IPS DF 4.7 (cell line): ENCODE results near the gene SERPINA3.
"Not testable (repeated sequence)": the region's sequence is repeated elsewhere in the genome, so short reads cannot be mapped to it uniquely, and the experiment has no call there.

Experiments used
- DNase-seq: peaks from one replicate; pipeline ENCODE4 v3.0.0-alpha.2; 2013; ENCODE audit warnings: low spot score; ENCODE audit errors: extremely low read depth

Gene SERPINA3

DNA sequence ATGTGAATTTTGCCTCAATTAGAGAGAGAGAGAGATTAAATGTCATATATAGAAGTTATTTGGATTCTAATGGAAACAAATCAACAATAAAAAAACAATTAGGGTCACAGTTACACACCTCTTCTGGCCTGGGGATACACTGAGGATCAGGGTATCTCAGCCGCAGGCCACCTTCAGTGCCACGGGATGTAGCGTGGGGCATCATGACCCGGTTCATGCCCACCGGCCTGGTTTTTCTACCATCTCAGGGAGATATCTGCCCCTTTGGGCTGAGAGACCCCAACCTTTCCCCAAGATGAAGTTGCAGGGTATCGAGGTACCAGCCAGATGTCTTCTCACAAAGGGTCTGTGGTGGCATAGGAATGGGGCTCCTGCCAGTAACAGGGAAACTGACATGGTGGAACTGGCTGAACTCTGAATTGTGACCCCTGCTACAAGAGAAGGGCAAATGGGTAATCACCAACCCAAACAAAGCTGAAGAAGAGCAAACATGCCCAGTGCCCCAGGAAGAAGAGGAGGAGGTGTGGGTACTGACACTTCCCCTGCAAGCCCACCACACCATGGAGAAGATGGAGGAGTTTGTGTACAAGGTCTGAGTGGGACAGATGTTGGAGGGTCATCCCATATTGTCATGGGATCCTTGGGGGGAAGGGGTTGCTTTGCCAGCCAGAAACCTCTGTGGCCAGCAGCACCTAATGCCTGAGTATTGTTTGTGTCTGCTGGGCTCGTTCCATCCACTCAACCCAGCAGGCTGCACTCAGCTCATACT is 19.5 kb downstream of the SERPINA3 start:
- no peak for DNase-seq

DNA sequence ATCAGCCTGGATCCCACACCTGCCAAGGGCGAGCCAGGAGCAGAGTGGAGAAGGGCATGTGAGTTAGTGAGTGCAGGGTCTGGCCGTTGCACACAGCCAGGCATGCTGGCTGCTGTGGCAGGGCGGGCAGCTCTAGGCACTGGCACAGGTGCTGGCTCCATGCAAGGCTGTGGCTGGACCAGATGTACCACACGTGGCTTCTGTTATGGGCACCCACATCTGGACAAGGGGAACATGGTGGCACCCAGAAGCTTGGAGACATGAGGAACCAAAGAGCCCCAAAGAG is 20.1 kb downstream of the SERPINA3 start:
- no peak for DNase-seq

DNA sequence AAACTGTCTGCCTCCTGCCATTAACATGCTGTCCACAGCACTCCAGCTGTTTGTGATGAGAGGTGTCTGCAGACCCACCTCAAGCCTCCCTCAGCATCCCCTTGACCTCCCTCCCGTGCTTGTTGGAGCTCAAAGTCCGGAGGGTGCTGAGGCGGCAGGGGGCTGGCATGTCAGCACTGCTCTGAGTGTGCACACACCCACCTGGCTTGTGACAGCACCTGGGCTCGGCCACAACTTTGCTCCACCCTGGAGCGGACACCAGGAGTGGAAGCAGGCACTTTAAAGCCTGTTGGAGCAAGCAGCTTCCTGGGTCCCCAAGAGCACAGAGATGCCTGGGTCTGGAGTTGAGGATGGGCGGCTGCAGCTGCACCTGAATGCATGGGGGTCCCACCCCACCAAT is 20.9 kb downstream of the SERPINA3 start:
- no peak for DNase-seq

DNA sequence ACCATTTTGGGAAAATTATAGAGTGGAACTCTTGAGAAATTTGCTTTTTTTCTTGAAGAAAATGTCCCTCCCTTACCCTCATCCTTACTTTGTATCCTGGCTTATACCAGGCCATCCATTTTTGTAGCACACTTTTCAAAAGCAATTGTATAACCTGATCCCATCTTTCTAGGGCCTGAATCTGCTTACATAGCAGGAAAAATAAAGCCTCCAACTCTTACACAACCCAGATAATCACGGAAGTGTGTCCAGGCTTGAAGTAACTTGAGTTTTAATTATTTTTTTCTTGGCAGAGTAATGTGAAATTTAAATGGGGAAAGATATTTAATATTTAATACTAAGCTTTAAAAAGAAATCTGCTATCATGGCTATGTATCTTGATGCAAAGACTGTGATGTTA is 23.0 kb downstream of the SERPINA3 start:
- DNase-seq = no peak

DNA sequence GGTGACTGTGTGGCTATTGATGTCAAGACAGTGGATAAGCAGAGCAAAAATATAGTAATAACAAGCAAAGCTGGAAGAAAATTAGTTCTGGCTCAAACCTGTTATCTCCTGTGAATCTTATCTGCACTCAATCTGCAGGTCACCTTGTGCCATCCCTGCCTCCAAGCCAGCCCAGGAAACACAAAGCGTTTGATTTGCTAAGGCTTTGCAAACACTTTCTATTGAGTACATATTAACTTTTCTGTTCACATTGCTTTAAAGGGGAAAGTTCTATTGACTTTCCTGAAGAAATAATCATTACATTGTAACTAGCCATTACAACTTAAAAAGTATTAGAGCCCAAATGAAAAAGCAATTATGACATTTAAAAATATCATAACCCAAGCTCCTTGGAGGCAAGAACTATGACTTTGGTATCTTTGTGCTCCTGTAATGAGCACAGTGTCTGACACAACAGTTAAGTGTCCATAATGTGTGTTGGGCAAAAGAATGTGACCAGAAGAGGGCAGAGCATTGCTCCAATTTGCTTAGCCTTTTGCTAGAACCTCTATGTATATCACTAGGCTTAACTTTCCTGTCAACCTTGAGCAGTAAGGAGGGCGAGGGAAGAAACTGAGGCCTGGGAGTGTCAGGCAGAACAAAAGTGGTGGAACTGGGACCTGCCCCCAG is 24.7 kb downstream of the SERPINA3 start:
- DNase-seq = peak; percentile 7

DNA sequence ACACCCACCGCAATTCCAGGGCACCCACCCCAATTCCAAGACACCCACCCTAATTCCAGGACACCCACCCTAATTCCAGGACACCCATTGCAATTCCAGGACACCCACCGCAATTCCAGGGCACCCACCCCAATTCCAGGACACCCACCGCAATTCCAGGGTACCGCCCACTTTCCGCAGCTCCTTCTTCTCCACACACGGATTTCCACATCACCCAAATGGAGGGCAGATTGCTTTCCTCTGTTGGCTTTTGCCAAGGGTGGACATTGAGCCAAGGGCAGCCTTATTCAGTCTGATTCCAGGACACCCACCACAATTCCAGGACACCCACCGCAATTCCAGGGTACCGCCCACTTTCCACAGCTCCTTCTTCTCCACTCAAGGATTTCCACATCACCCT is 25.6 kb downstream of the SERPINA3 start:
- DNase-seq = not testable (repeated sequence)

DNA sequence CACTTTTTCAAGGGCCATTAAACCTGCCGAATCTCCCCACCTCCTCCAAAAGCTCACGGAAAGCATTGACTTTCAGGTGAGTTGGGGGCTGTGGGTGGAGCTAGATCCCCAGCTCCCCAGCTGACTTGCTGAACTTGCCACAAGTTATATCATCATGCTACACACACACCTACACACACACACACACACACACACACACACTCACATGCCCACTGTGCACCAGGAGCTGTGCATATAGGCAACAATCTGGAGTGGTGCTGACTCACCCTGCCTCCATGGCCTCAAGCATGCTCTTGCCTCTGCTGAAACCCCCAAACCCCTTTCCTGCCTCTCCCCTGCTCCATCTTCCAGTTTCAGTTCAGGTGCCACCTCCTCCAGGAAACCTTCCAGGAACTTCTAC is 26.1 kb downstream of the SERPINA3 start:
- no peak for DNase-seq

DNA sequence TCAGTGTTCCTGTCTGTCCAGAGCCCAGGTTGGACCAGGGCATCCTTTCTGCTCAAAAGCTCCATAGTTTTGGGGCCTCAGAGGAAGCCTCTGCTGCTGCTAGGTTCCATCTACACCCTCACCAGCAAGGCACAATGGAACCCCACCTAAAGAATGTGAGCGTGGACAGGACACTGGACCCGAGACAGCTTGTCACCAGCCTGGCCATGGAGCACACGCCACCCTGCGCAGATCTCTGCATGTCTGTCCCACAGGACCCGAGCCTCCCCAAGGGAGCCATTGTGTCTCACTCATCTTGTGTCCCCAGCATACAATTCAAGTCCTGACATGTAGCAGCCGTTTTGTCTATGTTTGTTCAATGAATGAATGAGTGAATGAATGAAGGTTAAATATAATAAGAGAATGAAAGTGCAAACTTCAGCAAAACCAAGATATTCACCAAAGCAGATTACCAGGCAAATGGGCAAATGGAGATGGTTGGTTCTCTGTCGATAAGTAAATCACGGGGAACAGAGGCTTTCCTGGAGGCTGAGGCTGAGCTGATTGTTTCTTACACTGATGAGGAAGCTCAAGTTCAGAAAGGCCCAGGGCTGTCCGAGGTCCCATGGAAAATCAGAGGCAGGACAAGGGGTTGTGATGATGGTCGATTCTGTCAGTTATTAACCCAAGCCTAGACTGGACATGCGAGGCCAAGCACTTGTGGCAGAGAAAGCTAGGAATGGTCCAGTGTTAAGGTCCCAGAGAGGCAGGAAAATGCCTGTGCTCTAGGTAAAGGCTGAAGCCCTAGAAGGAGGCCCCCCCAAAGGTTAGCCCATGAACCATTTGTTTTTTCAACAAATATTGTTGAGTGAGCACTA is 27.0 kb downstream of the SERPINA3 start:
- no peak for DNase-seq

DNA sequence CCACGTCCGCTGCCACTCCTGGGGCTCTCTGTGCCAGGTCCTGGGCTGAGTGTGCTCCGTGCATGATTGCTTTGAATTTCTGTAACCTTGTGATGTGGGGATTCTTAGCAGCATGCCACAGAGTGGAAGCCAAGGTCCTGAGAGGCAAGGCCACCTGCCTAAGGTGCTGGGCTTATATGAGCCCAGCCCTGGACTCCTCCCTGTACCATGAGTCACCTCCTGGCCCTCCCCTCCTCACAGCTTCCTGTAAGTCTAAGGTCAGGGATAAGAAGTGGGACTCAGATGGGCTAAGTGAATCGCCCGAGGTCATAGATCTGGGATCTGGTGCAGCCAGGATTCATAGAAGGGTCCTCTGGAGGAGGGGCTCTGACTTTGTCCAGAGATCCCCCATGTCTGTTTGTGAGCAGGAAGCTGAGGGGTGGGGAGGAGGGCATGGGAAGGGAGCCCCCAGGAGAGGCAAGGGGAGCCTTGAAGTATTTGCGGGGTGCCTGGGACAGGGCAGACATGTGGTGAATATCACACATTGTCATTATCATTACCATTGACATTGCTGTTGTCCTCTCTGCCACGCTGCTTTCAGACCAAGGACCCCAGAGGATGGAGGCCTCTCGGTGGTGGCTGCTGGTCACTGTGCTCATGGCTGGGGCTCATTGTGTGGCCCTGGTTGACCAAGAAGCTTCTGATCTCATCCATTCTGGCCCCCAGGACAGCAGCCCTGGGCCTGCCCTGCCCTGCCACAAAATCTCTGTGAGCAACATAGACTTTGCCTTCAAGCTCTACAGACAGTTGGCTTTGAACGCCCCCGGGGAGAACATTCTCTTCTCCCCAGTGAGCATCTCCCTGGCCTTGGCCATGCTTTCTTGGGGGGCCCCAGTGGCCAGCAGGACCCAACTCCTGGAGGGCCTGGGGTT is 28.8 kb downstream of the SERPINA3 start:
- no peak for DNase-seq

DNA sequence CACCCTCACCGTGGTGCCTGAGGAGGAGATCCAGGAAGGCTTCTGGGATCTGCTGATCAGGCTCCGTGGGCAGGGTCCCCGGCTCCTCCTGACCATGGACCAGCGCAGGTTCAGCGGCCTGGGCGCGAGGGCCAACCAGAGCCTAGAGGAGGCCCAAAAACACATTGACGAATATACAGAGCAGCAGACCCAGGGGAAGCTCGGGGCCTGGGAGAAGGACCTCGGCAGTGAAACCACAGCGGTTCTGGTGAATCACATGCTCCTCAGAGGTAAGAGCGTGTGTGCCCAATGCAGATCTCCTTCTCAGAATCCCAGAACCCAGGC is 29.4 kb downstream of the SERPINA3 start:
- DNase-seq = no peak

DNA sequence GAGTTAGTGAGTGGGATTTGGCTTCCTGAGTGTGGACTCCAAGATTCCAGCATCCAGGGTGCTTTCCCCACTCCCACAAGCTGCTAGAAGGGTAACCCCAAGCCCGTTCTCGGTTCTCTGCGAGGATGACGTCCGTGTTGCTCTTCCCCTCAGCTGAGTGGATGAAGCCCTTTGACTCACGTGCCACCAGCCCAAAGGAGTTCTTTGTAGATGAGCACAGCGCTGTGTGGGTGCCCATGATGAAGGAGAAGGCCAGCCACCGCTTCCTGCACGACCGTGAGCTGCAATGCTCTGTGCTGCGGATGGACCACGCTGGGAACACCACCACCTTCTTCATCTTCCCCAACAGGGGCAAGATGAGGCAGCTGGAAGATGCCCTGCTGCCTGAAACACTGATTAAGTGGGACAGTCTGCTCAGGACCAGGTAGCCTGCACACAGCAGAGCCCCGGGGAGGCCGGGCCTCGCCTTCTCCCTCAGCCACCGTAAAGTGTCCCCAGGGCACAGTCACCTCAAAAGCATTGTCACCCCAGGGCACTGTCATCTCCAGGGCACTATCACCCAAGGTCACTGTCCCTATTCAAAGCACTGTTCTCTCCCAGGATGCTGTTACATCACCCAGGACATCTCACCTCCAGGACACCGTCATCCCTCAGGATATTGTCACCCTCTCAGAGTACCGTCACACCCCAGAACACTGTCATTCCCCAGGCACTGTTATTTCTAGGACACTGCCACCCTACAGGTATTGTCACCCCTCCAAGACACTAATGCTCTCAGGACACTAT is 31.3 kb downstream of the SERPINA3 start:
- DNase-seq = no peak

DNA sequence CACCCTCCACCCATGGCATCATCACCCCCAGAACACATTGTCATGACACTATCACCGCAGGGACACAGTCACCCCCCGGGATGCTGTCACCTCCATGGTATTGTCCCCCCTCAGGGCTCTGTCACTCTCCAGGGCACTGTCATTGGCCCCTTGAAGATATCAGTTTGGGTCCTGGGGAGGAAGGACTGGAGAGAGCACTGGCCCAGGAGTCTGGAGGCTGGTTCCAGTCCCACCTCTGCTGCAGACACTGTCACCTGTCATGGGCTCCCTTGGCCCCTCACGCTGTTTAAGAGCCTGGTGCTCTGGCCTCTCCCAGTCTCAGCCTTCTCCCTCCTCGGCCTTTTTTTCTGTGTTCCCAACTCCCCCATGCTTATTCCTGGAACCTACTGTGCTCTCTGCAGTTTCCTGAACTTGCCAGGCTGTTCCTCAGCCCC is 31.9 kb downstream of the SERPINA3 start:
- no peak for DNase-seq

DNA sequence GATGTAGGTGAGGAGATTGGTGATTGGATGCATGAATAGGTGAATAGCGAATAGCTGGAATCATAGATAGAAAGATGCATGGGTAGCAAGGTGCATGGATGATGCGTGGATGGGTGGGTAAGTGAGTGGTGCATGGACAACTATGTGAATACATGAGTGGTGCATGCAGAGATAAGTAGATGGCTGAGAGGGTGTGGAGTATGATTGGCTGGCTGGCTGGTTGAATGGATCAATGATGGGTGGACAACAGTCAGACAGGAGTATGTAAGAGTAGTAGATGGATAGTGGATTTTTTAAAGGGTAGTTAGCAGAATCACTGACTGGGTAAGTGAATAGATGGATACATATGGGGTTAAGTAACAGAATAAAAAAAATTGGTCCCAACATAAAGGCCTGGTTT is 33.9 kb downstream of the SERPINA3 start:
- DNase-seq = no peak

DNA sequence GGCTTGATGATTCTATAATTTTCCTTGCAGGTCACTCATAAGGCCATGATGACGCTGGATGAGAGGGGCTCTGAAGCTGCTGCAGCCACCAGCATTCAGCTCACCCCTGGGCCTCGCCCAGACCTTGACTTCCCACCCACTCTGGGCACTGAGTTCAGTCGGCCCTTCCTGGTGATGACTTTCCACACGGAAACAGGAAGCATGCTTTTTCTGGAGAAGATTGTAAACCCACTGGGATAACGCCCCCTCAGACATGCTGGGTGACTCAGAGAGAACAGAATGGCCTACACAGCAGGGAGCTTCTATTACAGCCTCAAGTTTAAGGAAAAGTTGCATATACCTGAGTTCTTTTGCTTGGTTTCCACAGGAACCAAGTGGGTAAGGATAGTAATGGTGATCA is 34.3 kb downstream of the SERPINA3 start:
- DNase-seq = no peak

DNA sequence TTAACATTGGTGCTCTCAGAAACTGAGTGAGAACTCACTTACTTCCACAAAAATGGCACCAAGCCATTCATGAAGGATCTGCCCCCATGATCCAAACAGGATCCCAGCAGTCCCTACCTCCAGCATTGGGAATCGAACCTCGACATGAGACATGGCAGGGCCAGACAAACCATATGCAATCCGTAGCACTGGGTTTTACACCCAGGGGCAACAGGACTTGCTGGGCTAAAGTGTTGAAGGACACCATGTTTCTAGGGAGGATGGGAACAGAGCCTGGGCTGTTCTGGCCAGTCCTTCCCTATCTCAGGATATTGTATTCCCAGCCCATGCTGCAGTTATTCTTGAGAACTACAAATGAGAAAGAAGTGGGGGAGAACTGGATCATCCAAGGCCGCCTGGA is 36.6 kb downstream of the SERPINA3 start:
- DNase-seq = no peak

DNA sequence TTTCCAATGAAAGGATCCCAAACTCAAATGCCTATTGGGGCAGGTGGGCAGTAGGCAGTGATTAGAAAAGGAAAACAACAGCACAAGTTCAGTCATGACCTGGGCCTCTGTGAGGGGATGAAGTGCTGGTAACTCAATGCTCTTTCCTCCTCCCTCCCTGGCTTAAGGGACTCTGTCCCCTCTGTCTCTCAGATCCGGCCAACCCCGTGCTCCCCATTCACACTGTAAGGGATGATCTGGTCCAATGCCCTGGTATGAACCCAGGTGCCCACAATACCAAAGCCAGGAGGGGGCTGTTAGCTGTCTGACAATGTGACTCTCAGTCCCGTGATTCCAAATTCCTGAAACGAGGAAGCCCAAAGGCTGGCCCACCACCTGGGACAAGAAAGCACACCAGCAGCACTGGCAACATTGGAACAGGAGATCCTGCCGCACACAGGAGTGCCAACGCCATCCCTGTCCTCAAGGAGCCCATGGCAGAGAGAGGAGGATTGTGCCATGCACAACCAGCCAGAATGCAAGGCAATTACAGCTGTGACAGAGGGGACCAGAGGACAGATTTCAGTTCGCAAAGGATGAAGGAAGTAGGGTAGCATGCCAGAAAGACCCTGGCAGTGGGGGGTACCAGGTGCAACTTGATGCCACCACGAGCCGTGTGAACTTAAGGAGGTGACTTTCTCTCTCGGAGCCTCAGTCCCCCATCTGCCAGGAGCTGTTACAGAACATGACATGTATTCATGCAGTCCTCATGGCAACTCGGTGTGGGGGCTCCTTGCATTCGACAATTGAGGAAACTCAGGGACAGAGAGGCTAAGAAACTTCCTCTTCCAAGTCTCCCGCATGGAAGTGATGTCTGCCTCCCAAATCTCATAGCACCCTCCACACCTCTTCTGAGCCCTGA is 37.6 kb downstream of the SERPINA3 start:
- DNase-seq = no peak

DNA sequence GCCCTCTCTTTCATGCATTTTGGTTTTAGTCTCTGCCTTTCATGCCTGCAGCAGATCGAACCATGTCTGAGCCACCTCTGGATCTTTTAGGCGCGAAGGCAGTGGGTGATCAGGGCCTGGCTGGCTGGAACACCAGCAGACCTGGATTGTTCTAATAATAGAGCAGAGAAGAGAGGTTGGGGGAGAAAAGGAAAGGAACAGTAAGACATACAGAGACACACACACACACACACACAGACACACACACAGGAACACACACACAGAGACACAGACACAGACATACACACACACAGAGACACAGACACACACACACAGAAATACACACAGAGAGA is 38.2 kb downstream of the SERPINA3 start:
- DNase-seq = no peak

DNA sequence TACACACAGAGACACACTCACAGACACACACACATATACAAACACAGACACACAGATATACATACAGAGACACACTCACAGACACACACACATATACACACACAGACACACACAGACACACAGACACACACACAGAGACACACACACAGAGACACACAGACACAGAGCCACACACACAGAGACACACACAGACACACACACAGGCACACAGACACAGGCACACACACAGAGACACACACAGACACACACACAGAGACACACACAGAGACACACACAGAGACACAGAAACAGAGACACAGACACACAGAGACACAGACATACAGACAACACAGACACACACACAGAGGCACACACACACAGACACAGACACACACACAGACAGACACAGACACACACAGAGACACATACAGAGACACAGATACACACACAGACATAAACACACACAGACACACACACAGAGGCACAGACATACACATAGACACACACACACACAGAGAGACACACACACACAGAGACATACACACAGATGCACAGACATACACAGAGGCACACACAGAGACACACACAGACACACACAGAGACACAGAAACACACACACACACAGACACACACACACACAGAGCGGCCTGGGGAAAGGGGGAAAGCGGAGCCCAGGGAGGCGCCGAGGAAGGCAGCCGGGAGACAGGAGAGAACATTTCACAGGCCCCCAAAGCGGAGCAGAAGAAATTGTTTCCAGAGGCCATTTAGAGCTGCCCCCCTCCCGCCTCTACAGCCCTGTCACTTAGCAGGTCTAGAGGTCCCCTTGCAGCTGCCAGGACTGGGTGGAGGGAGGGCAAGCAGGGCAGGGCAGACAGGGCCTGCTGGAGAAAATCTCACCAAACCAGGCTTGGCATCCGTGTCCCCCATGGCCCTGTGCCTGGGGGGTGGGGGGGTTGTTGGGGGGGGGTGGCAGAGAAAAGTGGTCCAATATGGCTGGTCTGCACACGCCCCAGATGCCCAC is 38.9 kb downstream of the SERPINA3 start:
- no peak for DNase-seq

DNA sequence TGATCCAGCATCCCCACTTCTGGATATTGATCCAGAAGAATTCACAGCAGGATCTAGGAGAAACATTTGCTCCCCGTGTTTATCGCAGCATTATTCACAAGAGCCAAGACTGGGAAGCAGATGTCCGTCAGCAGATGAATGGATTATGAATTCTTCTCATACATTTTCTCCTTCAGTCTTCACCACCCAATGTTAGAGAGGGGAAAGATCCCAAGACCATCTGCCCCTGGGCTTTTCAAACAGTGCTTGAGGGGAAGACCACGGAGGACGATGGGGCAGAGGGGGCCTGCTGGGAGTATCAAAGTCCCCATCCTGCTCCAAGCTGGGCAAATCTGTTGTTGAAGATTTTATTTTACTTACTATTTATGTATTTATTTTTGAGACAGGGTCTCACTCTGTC is 41.1 kb downstream of the SERPINA3 start:
- DNase-seq = no peak
